Kidney (tissue), 14 donors: ENCODE results near the gene SUGCT. TPM values are rescaled to one million over a fixed set of nuclear protein-coding genes. Genes with fewer than 3 reads are reported as not detected.

Experiments
- DNase-seq, 5 donors: peaks; one replicate each; pipeline ENCODE4 v3.0.0-alpha.2; 2013 to 2020
- FAIRE-seq: peaks from 2 replicates; lab custom pipeline; 2012; peaks lifted over from hg19 to GRCh38; lab: Jason Lieb, UNC
- H3K27ac ChIP-seq, 2 donors: one replicate each; pipeline ENCODE4 v1.7.0; 2013; ENCODE audit warnings: low read depth in 2 of 2, low read length in 2 of 2, inconsistent platforms in 1 of 2
- H3K27me3 ChIP-seq: one replicate; pipeline ENCODE4 v1.7.1; 2013; ENCODE audit warnings: low read length, inconsistent platforms; ENCODE audit not compliant: control insufficient read depth, insufficient read depth
- H3K36me3 ChIP-seq, 3 donors: one replicate each; pipeline versions ENCODE4 v1.7.0 to v1.7.1; 2013; ENCODE audit warnings: low read length in 3 of 3, control low read depth in 1 of 3, inconsistent platforms in 1 of 3; ENCODE audit not compliant: insufficient read depth in 3 of 3, control insufficient read depth in 2 of 3
- H3K4me1 ChIP-seq, 3 donors: one replicate each; pipeline versions ENCODE4 v1.7.0 to v1.7.1; 2013; ENCODE audit warnings: low read length in 3 of 3, inconsistent platforms in 1 of 3, low read depth in 1 of 3; ENCODE audit not compliant: control insufficient read depth in 2 of 3, insufficient read depth in 2 of 3
- H3K4me3 ChIP-seq, 3 donors: one replicate each; pipeline versions ENCODE4 v1.7.0 to v1.8.1; 2013; ENCODE audit warnings: low read length in 3 of 3, control low read depth in 1 of 3, inconsistent platforms in 1 of 3
- H3K9ac ChIP-seq, 3 donors: one replicate each; pipeline versions ENCODE4 v1.7.0 to v1.7.1; 2013; ENCODE audit warnings: low read length in 3 of 3, control low read depth in 1 of 3, inconsistent platforms in 1 of 3
- H3K9me3 ChIP-seq, 3 donors: one replicate each; pipeline versions ENCODE4 v1.7.0 to v1.7.1; 2013; ENCODE audit warnings: low read length in 3 of 3, control low read depth in 1 of 3, inconsistent platforms in 1 of 3; ENCODE audit not compliant: control insufficient read depth in 2 of 3, insufficient read depth in 1 of 3
- CTCF ChIP-seq: IDR thresholded peaks from 3 replicates; pipeline ENCODE4 v1.5.1; 2012; ENCODE audit warnings: mild to moderate bottlenecking, moderate library complexity, borderline replicate concordance; ENCODE audit not compliant: insufficient read depth; ENCODE audit errors: extremely low read depth
- intact Hi-C: fragments of 100-400 bp; cut with DNase I; formaldehyde crosslinking; loops from one replicate; pipeline ENCODE4 v1.11.1; 2022
- polyA plus RNA-seq: library from polyadenylated mRNA; stranded (reverse); fragments of 350-450 nt; fragmentation: Illumina TruSeq; extraction: RNeasy Lipid Tissue Mini Kit (QIAGEN cat#74804); gene quantifications from one replicate; pipeline ENCODE4 v1.2.3, GENCODE V29; 2014; ENCODE audit warnings: low read depth, low replicate concordance; ENCODE audit not compliant: insufficient read depth
- total RNA-seq: library from RNA; stranded (reverse); fragmentation: NEBNext Ultra II Directional; extraction: Animal tissue kit (Norgen Biotek cat#: 25700); gene quantifications from one replicate; pipeline ENCODE4 v1.2.1, GENCODE V29; 2021
- donor health status: control.
- donor health status: control.
- donor health status: control.
- donor health status: control.
- donor health status: control.
- donor health status: DM: yes; HTN: yes; CAD: no.
- donor health status: Normal renal cell carcinoma (clear cell type).

SUGCT gene
- total and polyA plus RNA-seq, 2 donors from 2014 or later = 7.6 to 45.1 TPM

- DNase-seq (no peak), FAIRE-seq (no peak)
- Histone ChIP-seq H3K4me1 (no peaks in the 10 kb centered on the region), H3K9me3 (no peaks in the 10 kb centered on the region), H3K27me3 (no peaks in the 10 kb centered on the region), H3K4me3 (no peak overlapping the region), H3K36me3 (no peaks in the 10 kb centered on the region), H3K9ac (no peak overlapping the region), H3K27ac (no peak overlapping the region)
- intact Hi-C loops = no loop called here
- TF ChIP-seq CTCF = no peak
These were observed 509.8 kb downstream of the SUGCT start for GRCh38 chr7:40644454-40645188.

GRCh38 chr7:40645197-40645596 lies 510.4 kb downstream of the SUGCT start:
- Histone ChIP-seq H3K4me1 (no peaks in the 10 kb centered on the region), H3K27me3 (no peaks in the 10 kb centered on the region), H3K36me3 (no peaks in the 10 kb centered on the region), H3K9me3 (no peaks in the 10 kb centered on the region), H3K9ac (no peak overlapping the region), H3K4me3 (no peak overlapping the region), H3K27ac (no peak overlapping the region)
- DNase-seq (no peak), FAIRE-seq (no peak)
- TF ChIP-seq CTCF = no peak
- intact Hi-C loops = no loop called here

- intact Hi-C loops = no loop called here
- no peak overlapping the region for H3K27ac ChIP-seq
- no peaks in the 10 kb centered on the region for H3K36me3 ChIP-seq
- DNase-seq (no peak), FAIRE-seq (no peak)
- H3K9ac ChIP-seq = no peak overlapping the region
- H3K9me3 ChIP-seq = no peaks in the 10 kb centered on the region
- TF ChIP-seq CTCF = no peak
- no peak overlapping the region for H3K4me3 ChIP-seq
- no peaks in the 10 kb centered on the region for H3K27me3 ChIP-seq
- no peaks in the 10 kb centered on the region for H3K4me1 ChIP-seq
These were observed 511.9 kb downstream of the SUGCT start for GRCh38 chr7:40646717-40647116.

GRCh38 chr7:40647719-40648118 lies 512.9 kb downstream of the SUGCT start:
- no peak for TF ChIP-seq CTCF
- FAIRE-seq = no peak
- H3K9ac ChIP-seq = no peak overlapping the region

More at GRCh38 chr7:40647719-40648118, 512.9 kb downstream of the SUGCT start:
- DNase-seq = no peak
- no peaks in the 10 kb centered on the region for H3K9me3 ChIP-seq
- H3K27me3 ChIP-seq = no peaks in the 10 kb centered on the region
- no peak overlapping the region for H3K4me3 ChIP-seq
- no peak overlapping the region for H3K27ac ChIP-seq
- intact Hi-C loops = no loop called here
- H3K4me1 ChIP-seq = no peaks in the 10 kb centered on the region
- no peaks in the 10 kb centered on the region for H3K36me3 ChIP-seq
